Measurements from ENCODE around the gene GAS7. TPM values are rescaled to one million over a fixed set of nuclear protein-coding genes. Genes with fewer than 3 reads are reported as not detected.

The GAS7 gene
- total RNA-seq, 1 donor from 2014 or later = 47.7 TPM

- DNase-seq (ENCODE audit: low spot score in 2 of 2, unreplicated experiment in 2 of 2) = no peak
- H3K36me3 Mint-ChIP-seq = peaks cover 29% of the 10 kb centered on the region
- peaks cover 3% of the 10 kb centered on the region for H3K4me1 Mint-ChIP-seq
- H3K9me3 Mint-ChIP-seq = no peaks in the 10 kb centered on the region
- H3K27ac Mint-ChIP-seq = no peak overlapping the region
- no peak for TF ChIP-seq CTCF (IDR thresholded peaks at IDR 0.05; ENCODE audit: unreplicated experiment)
- no peak overlapping the region for H3K4me3 Mint-ChIP-seq
- no peaks in the 10 kb centered on the region for H3K27me3 Mint-ChIP-seq (ENCODE audit: low read depth)
Measured at GRCh38 chr17:9918352-9918751, 280.1 kb downstream of the GAS7 start.

- Mint-ChIP-seq H3K4me3 (no peak overlapping the region), H3K27me3 (ENCODE audit: low read depth) (no peaks in the 10 kb centered on the region), H3K9me3 (no peaks in the 10 kb centered on the region), H3K36me3 (peaks cover 27% of the 10 kb centered on the region), H3K4me1 (no peaks in the 10 kb centered on the region), H3K27ac (no peak overlapping the region)
- DNase-seq (ENCODE audit: low spot score in 2 of 2, unreplicated experiment in 2 of 2) = no peak
- no peak for TF ChIP-seq CTCF (IDR thresholded peaks at IDR 0.05; ENCODE audit: unreplicated experiment)
Measured at GRCh38 chr17:9917801-9918200, 280.6 kb downstream of the GAS7 start.

- no peak overlapping the region for H3K27ac Mint-ChIP-seq
- no peak overlapping the region for H3K4me3 Mint-ChIP-seq
- no peaks in the 10 kb centered on the region for H3K27me3 Mint-ChIP-seq (ENCODE audit: low read depth)
- TF ChIP-seq CTCF (IDR thresholded peaks at IDR 0.05; ENCODE audit: unreplicated experiment) = no peak
- peaks cover under 1% of the 10 kb centered on the region for H3K4me1 Mint-ChIP-seq
- no peak for DNase-seq (ENCODE audit: low spot score in 2 of 2, unreplicated experiment in 2 of 2)
- H3K9me3 Mint-ChIP-seq = no peaks in the 10 kb centered on the region
- peaks cover 25% of the 10 kb centered on the region for H3K36me3 Mint-ChIP-seq
Measured at GRCh38 chr17:9917131-9917530, 281.3 kb downstream of the GAS7 start.

GRCh38 chr17:9916108-9916507 is 282.3 kb downstream of the GAS7 start:
- Mint-ChIP-seq H3K36me3 (peaks cover 22% of the 10 kb centered on the region), H3K4me3 (no peak overlapping the region), H3K27me3 (ENCODE audit: low read depth) (no peaks in the 10 kb centered on the region), H3K27ac (no peak overlapping the region), H3K4me1 (peaks cover 11% of the 10 kb centered on the region), H3K9me3 (no peaks in the 10 kb centered on the region)
- DNase-seq (ENCODE audit: low spot score in 2 of 2, unreplicated experiment in 2 of 2) = no peak
- no peak for TF ChIP-seq CTCF (IDR thresholded peaks at IDR 0.05; ENCODE audit: unreplicated experiment)

GRCh38 chr17:9913476-9913875 is 284.9 kb downstream of the GAS7 start:
- Mint-ChIP-seq H3K27me3 (ENCODE audit: low read depth) (no peaks in the 10 kb centered on the region), H3K27ac (no peak overlapping the region), H3K4me3 (no peak overlapping the region), H3K4me1 (peaks cover 11% of the 10 kb centered on the region), H3K9me3 (no peaks in the 10 kb centered on the region), H3K36me3 (peaks cover 17% of the 10 kb centered on the region)
- no peak for DNase-seq (ENCODE audit: low spot score in 2 of 2, unreplicated experiment in 2 of 2)
- TF ChIP-seq CTCF (IDR thresholded peaks at IDR 0.05; ENCODE audit: unreplicated experiment) = no peak
